ENCODE results near the gene ARHGAP32. TPM values are rescaled to one million over a fixed set of nuclear protein-coding genes. Genes with fewer than 3 reads are reported as not detected.

The ARHGAP32 gene
- total RNA-seq, 2 experiments from 2014 or later, result 8.7 to 10.0 TPM

- Histone ChIP-seq H3K4me3 (ENCODE audit: low read length) (no peak overlapping the region), H3K9me3 (ENCODE audit: control insufficient read depth in 1 of 2, insufficient read depth in 1 of 2, low read length in 2 of 2) (no peaks in the 10 kb centered on the region), H3K27ac (ENCODE audit: low read depth in 1 of 2, low read length in 2 of 2) (no peak overlapping the region), H3K36me3 (ENCODE audit: insufficient read depth, low read length) (no peaks in the 10 kb centered on the region), H3K27me3 (ENCODE audit: control insufficient read depth in 1 of 2, insufficient read depth in 2 of 2, low read length in 2 of 2) (no peaks in the 10 kb centered on the region), H3K4me1 (ENCODE audit: insufficient read depth, low read length) (no peaks in the 10 kb centered on the region)
- Mint-ChIP-seq H3K4me1 (ENCODE audit: low read depth) (no peaks in the 10 kb centered on the region), H3K4me3 (no peak overlapping the region), H3K9me3 (peaks cover 2% of the 10 kb centered on the region), H3K27me3 (no peaks in the 10 kb centered on the region), H3K27ac (no peak overlapping the region), H3K36me3 (ENCODE audit: low read depth) (peaks cover 52% of the 10 kb centered on the region)
- TF ChIP-seq CTCF (IDR thresholded peaks at IDR 0.05), result no peak
- DNase-seq, result no peak
- no peak for ATAC-seq (ENCODE audit: poor library complexity)
- CTCF ChIA-PET, result no interaction called here
- POLR2A ChIA-PET, result no interaction called here
- intact Hi-C loops (cut with DNase I, micrococcal nuclease), result no loop called here
Observed at GRCh38 chr11:128985880-128986279, 206.2 kb downstream of the ARHGAP32 start.

GRCh38 chr11:128983023-128983422 lies 209.1 kb downstream of the ARHGAP32 start:
- ATAC-seq (ENCODE audit: poor library complexity), result no peak
- TF ChIP-seq CTCF (IDR thresholded peaks at IDR 0.05), result no peak
- no peaks in the 10 kb centered on the region for H3K27me3 Mint-ChIP-seq
- Histone ChIP-seq H3K4me3 (ENCODE audit: low read length) (no peak overlapping the region), H3K9me3 (ENCODE audit: control insufficient read depth in 1 of 2, insufficient read depth in 1 of 2, low read length in 2 of 2) (no peaks in the 10 kb centered on the region), H3K27ac (ENCODE audit: low read depth in 1 of 2, low read length in 2 of 2) (no peak overlapping the region), H3K27me3 (ENCODE audit: control insufficient read depth in 1 of 2, insufficient read depth in 2 of 2, low read length in 2 of 2) (no peaks in the 10 kb centered on the region), H3K4me1 (ENCODE audit: insufficient read depth, low read length) (no peaks in the 10 kb centered on the region), H3K36me3 (ENCODE audit: insufficient read depth, low read length) (no peaks in the 10 kb centered on the region)
- no peak overlapping the region for H3K4me3 Mint-ChIP-seq
- no peak for DNase-seq
- intact Hi-C loops (cut with DNase I, micrococcal nuclease), result no loop called here
- no peaks in the 10 kb centered on the region for H3K9me3 Mint-ChIP-seq
- ChIA-PET POLR2A (no interaction called here), CTCF (no interaction called here)
- no peaks in the 10 kb centered on the region for H3K4me1 Mint-ChIP-seq (ENCODE audit: low read depth)
- H3K27ac Mint-ChIP-seq, result no peak overlapping the region
- H3K36me3 Mint-ChIP-seq (ENCODE audit: low read depth), result peaks cover 59% of the 10 kb centered on the region

GRCh38 chr11:128981254-128981653 lies 210.9 kb downstream of the ARHGAP32 start:
- H3K9me3 ChIP-seq (ENCODE audit: control insufficient read depth in 1 of 2, insufficient read depth in 1 of 2, low read length in 2 of 2), result no peaks in the 10 kb centered on the region

More at GRCh38 chr11:128981254-128981653, 210.9 kb downstream of the ARHGAP32 start:
- H3K4me1 Mint-ChIP-seq (ENCODE audit: low read depth), result no peaks in the 10 kb centered on the region
- ATAC-seq (ENCODE audit: poor library complexity) (no peak), DNase-seq (no peak)
- ChIA-PET CTCF (no interaction called here), POLR2A (interaction anchor here (0.6 kb wide), 1 partner anchor 383 kb away, joined by 3 read pairs; no protein-coding TSS in a partner anchor)
- Histone ChIP-seq H3K4me3 (ENCODE audit: low read length) (no peak overlapping the region), H3K27ac (ENCODE audit: low read depth in 1 of 2, low read length in 2 of 2) (no peak overlapping the region), H3K36me3 (ENCODE audit: insufficient read depth, low read length) (no peaks in the 10 kb centered on the region), H3K4me1 (ENCODE audit: insufficient read depth, low read length) (no peaks in the 10 kb centered on the region), H3K27me3 (ENCODE audit: control insufficient read depth in 1 of 2, insufficient read depth in 2 of 2, low read length in 2 of 2) (no peaks in the 10 kb centered on the region)
- intact Hi-C loops (cut with DNase I, micrococcal nuclease), result no loop called here
- no peak for TF ChIP-seq CTCF (IDR thresholded peaks at IDR 0.05)
- H3K4me3 Mint-ChIP-seq, result no peak overlapping the region
- no peaks in the 10 kb centered on the region for H3K9me3 Mint-ChIP-seq
- no peak overlapping the region for H3K27ac Mint-ChIP-seq
- peaks cover 60% of the 10 kb centered on the region for H3K36me3 Mint-ChIP-seq (ENCODE audit: low read depth)
- no peaks in the 10 kb centered on the region for H3K27me3 Mint-ChIP-seq
